ENCODE measurements around the gene TTC12. TPM values are rescaled to one million over a fixed set of nuclear protein-coding genes. Genes with fewer than 3 reads are reported as not detected.

Gene TTC12
- total and polyA plus RNA-seq, 9 of the 15 experiments (the other 6 are each of a cell fraction or from before 2014, with no cell fraction given) = 5.1 to 19.9 (median 13.4) TPM

DNA sequence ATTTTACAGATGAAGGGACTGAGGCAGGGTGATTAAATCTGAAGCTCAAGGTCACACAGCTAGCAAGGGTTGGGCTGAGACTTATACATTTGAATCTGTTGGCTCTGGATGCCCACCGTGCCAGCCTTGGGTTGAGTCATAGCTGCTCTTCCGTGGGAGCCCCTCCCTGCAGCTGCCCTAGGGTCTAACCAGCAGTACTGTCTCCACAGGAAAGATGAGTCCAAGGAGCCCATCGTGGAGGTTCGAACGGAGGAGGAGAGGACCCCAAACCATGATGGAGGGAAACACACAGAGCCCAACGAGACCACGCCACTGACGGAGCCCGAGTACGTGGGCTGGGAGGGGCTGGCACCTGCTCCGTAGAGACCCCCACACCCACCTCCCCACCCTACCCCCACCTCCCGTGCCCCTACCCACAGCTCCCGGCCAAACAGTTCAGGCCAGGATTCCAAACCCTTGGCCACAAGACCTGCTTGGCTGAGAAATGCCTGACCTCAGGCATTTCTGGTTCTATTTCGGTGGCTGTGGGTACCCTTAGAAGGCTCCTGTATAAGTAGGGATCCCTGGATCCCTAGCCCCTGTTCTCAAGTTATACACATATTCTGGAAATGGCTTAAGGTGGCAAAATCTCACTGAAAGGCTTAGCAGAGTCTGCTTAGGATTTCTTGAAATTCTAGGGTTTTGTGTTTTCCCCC, 42.7 kb upstream of the TTC12 start:
- H2AFZ ChIP-seq (ENCODE audit: low read depth, low read length) = no peak overlapping the region
- under 1% methylated on average over 8 of the region's 14 CpGs for WGBS (ENCODE audit: insufficient coverage, low coverage, missing lambda C conversion rate)
- no peaks in the 10 kb centered on the region for H3K9me3 ChIP-seq (replicated peaks; ENCODE audit: control insufficient read depth, insufficient read depth, low read depth, low read length)
- no peak overlapping the region for H3K9ac ChIP-seq (ENCODE audit: insufficient read depth in 1 of 2, low read depth in 2 of 2, low read length in 2 of 2)
- intact Hi-C loops (cut with micrococcal nuclease) (no loop called here), in situ Hi-C loops (cut with MboI) (no loop called here)
- H3K9me1 ChIP-seq (ENCODE audit: control insufficient read depth, insufficient read depth, low read length) = no peaks in the 10 kb centered on the region
- POLR2A ChIA-PET = no interaction called here
- H3K4me3 ChIP-seq = no peak overlapping the region
- CTCF ChIA-PET (ENCODE audit: low intra/inter-chr PET ratio) = no interaction called here
- H3K27ac ChIP-seq (ENCODE audit: extremely low read depth, low read depth, low read length) = no peak overlapping the region
- no peak for DNase-seq (ENCODE audit: extremely low read depth in 1 of 4, low spot score in 3 of 4)
- no peak for TF ChIP-seq MCM7 (IDR thresholded peaks at IDR 0.05)
- TF ChIP-seq SIN3A (IDR thresholded peaks at IDR 0.05; ENCODE audit: borderline replicate concordance in 2 of 2, control insufficient read depth in 1 of 2, low read depth in 2 of 2, low read length in 2 of 2) = no peak
- TF ChIP-seq RNF2 (IDR thresholded peaks at IDR 0.05) = no peak
- no peak for TF ChIP-seq CBFB (CRISPR knock-in tag; IDR thresholded peaks at IDR 0.05)
- TF ChIP-seq ZNF277 (CRISPR knock-in tag; IDR thresholded peaks at IDR 0.05; ENCODE audit: borderline replicate concordance) = no peak
- no peak for TF ChIP-seq MXI1 (IDR thresholded peaks at IDR 0.05; ENCODE audit: low read depth, low read length)
- no peak for TF ChIP-seq TEAD1 (CRISPR knock-in tag; IDR thresholded peaks at IDR 0.05)
- TF ChIP-seq, protein P1, sequence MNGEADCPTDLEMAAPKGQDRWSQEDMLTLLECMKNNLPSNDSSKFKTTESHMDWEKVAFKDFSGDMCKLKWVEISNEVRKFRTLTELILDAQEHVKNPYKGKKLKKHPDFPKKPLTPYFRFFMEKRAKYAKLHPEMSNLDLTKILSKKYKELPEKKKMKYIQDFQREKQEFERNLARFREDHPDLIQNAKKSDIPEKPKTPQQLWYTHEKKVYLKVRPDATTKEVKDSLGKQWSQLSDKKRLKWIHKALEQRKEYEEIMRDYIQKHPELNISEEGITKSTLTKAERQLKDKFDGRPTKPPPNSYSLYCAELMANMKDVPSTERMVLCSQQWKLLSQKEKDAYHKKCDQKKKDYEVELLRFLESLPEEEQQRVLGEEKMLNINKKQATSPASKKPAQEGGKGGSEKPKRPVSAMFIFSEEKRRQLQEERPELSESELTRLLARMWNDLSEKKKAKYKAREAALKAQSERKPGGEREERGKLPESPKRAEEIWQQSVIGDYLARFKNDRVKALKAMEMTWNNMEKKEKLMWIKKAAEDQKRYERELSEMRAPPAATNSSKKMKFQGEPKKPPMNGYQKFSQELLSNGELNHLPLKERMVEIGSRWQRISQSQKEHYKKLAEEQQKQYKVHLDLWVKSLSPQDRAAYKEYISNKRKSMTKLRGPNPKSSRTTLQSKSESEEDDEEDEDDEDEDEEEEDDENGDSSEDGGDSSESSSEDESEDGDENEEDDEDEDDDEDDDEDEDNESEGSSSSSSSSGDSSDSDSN (IDR thresholded peaks at IDR 0.05; ENCODE audit: borderline replicate concordance in 1 of 2, low read depth in 2 of 2, low read length in 2 of 2) = no peak
- no peak for TF ChIP-seq ZNF77 (CRISPR knock-in tag; IDR thresholded peaks at IDR 0.05)
- TF ChIP-seq HLTF (IDR thresholded peaks at IDR 0.05) = no peak
- no peak for TF ChIP-seq MYC (IDR thresholded peaks at IDR 0.05; ENCODE audit: low read depth, low read length)
- no peak for TF ChIP-seq MYC (CRISPR knock-in tag; IDR thresholded peaks at IDR 0.05; ENCODE audit: borderline replicate concordance, low read depth)
- TF ChIP-seq RFX7 (CRISPR knock-in tag; IDR thresholded peaks at IDR 0.05) = no peak
- TF ChIP-seq ZNF512 (tag; IDR thresholded peaks at IDR 0.05) = no peak
- TF ChIP-seq ELK1 (CRISPR knock-in tag; IDR thresholded peaks at IDR 0.05) = no peak
- no peak for FAIRE-seq
- H3K36me3 ChIP-seq (ENCODE audit: control insufficient read depth, insufficient read depth, low read length) = no peaks in the 10 kb centered on the region
- ATAC-seq = no peak
- H4K20me1 ChIP-seq (replicated peaks; ENCODE audit: control insufficient read depth, insufficient read depth, low read length) = no peaks in the 10 kb centered on the region; the same call in 1 of the 2 replicates
- H3K27me3 ChIP-seq (ENCODE audit: control insufficient read depth in 2 of 2, insufficient read depth in 2 of 2, low read length in 2 of 2) = peaks cover 26 to 61% of the 10 kb centered on the region in 2 experiments
- no peaks in the 10 kb centered on the region for H3K79me2 ChIP-seq (ENCODE audit: control insufficient read depth, insufficient read depth, low read length)
- no peak overlapping the region for H3K4me2 ChIP-seq (ENCODE audit: insufficient read depth, low read length)
- no TSS peak for BruUV-seq (replicated peaks)
- H3K4me1 ChIP-seq (replicated peaks in 1 of 2; ENCODE audit: control insufficient read depth in 2 of 2, insufficient read depth in 2 of 2, low read length in 2 of 2) = no peaks in the 10 kb centered on the region
